Loucy (cell line): Measurements from ENCODE around the gene KRTAP10-11.

Experiments
- H2AFZ ChIP-seq: fragments of 200-600 bp; sonication (generic); 2 replicates; pipeline ENCODE4 v1.6.0; 2016; ENCODE audit warnings: antibody characterized with exemption, mild to moderate bottlenecking, low read length, moderate library complexity
- H3F3A ChIP-seq: fragments of 200-600 bp; 2 replicates; pipeline ENCODE4 v1.6.0; 2016; ENCODE audit warnings: antibody characterized with exemption, low read depth, mild to moderate bottlenecking
- H3K27me3 ChIP-seq: fragments of 200-600 bp; sonication (generic); 2 replicates; pipeline ENCODE4 v1.6.1; 2014; ENCODE audit warnings: low read length, mild to moderate bottlenecking; ENCODE audit not compliant: insufficient read depth, poor library complexity, severe bottlenecking
- H3K36me3 ChIP-seq: fragments of 200-600 bp; sonication (generic); 2 replicates; pipeline ENCODE4 v1.6.1; 2016; ENCODE audit warnings: low read length; ENCODE audit not compliant: insufficient read depth
- H3K4me1 ChIP-seq: fragments of 200-600 bp; sonication (generic); 2 replicates; pipeline ENCODE4 v1.5.1; 2014; ENCODE audit warnings: low read length, mild to moderate bottlenecking; ENCODE audit not compliant: insufficient read depth, poor library complexity, severe bottlenecking
- H3K4me2 ChIP-seq: fragments of 200-600 bp; sonication (generic); 2 replicates; pipeline ENCODE4 v1.6.0; 2014; ENCODE audit warnings: antibody characterized with exemption, low read length, low read depth, mild to moderate bottlenecking; ENCODE audit not compliant: poor library complexity, severe bottlenecking
- H3K4me3 ChIP-seq: fragments of 200-600 bp; sonication (generic); 2 replicates; pipeline ENCODE4 v1.5.1; 2014; ENCODE audit warnings: low read length, mild to moderate bottlenecking, mixed read lengths; ENCODE audit not compliant: poor library complexity, severe bottlenecking
- H3K79me2 ChIP-seq: fragments of 200-600 bp; sonication (generic); 2 replicates; pipeline ENCODE4 v1.6.1; 2014; ENCODE audit warnings: low read length; ENCODE audit not compliant: insufficient read depth
- H3K9ac ChIP-seq: fragments of 200-600 bp; sonication (generic); 2 replicates; pipeline ENCODE4 v1.6.0; 2014; ENCODE audit warnings: mild to moderate bottlenecking, low read depth, low read length, moderate library complexity; ENCODE audit not compliant: poor library complexity, severe bottlenecking
- H3K9me2 ChIP-seq: fragments of 200-600 bp; sonication (generic); replicated peaks from 2 replicates; pipeline ENCODE4 v1.6.1; 2016; ENCODE audit warnings: low read depth, low read length, mixed read lengths
- H3K9me3 ChIP-seq: fragments of 200-600 bp; sonication (generic); 2 replicates; pipeline ENCODE4 v1.6.1; 2014; ENCODE audit warnings: mild to moderate bottlenecking, antibody characterized with exemption, low read length, low read depth; ENCODE audit not compliant: insufficient read depth
- H4K20me1 ChIP-seq: fragments of 200-600 bp; sonication (generic); 2 replicates; pipeline ENCODE4 v1.6.0; 2014; ENCODE audit warnings: antibody characterized with exemption, low read length, mild to moderate bottlenecking; ENCODE audit not compliant: insufficient read depth, poor library complexity, severe bottlenecking
- CTCF ChIP-seq: fragments of 200-600 bp; sonication (generic); conservative IDR thresholded peaks from 2 replicates; pipeline ENCODE4 v1.5.1; 2014; ENCODE audit warnings: mild to moderate bottlenecking, antibody characterized with exemption, low read length
- EZH2phosphoT487 ChIP-seq: fragments of 200-600 bp; IDR thresholded peaks from 2 replicates; pipeline ENCODE4 v1.6.1; 2018; ENCODE audit warnings: antibody characterized with exemption, mild to moderate bottlenecking, moderate library complexity, borderline replicate concordance

Gene KRTAP10-11

GRCh38 chr21:44671911-44672310 is 25.7 kb downstream of the KRTAP10-11 start:
- TF ChIP-seq EZH2phosphoT487, result no peak
- TF ChIP-seq CTCF, result no peak
- H3K4me2 ChIP-seq, result no peak overlapping the region
- H3F3A ChIP-seq, result no peaks in the 10 kb centered on the region
- no peak overlapping the region for H3K4me3 ChIP-seq
- no peak overlapping the region for H2AFZ ChIP-seq
- no peaks in the 10 kb centered on the region for H3K4me1 ChIP-seq
- no peaks in the 10 kb centered on the region for H3K79me2 ChIP-seq
- no peaks in the 10 kb centered on the region for H3K36me3 ChIP-seq
- peaks cover 6% of the 10 kb centered on the region; the same call in 1 of the 2 replicates for H3K9me3 ChIP-seq
- H3K9ac ChIP-seq, result no peak overlapping the region
- H3K27me3 ChIP-seq, result no peaks in the 10 kb centered on the region
- H4K20me1 ChIP-seq, result no peaks in the 10 kb centered on the region
- H3K9me2 ChIP-seq, result no peaks in the 10 kb centered on the region

- Histone ChIP-seq H4K20me1 (no peaks in the 10 kb centered on the region), H3K27me3 (no peaks in the 10 kb centered on the region), H3K4me3 (no peak overlapping the region), H3K9me3 (no peaks in the 10 kb centered on the region), H3K79me2 (no peaks in the 10 kb centered on the region), H3K9me2 (no peaks in the 10 kb centered on the region), H3K4me2 (no peak overlapping the region), H3F3A (no peaks in the 10 kb centered on the region), H3K9ac (no peak overlapping the region), H3K4me1 (no peaks in the 10 kb centered on the region), H3K36me3 (no peaks in the 10 kb centered on the region), H2AFZ (no peak overlapping the region)
- TF ChIP-seq CTCF (no peak), EZH2phosphoT487 (no peak)
Measured at GRCh38 chr21:44677881-44678280, 31.7 kb downstream of the KRTAP10-11 start.

- Histone ChIP-seq H3K9me2 (no peaks in the 10 kb centered on the region), H3K9me3 (no peaks in the 10 kb centered on the region), H3K4me2 (no peak overlapping the region), H3K79me2 (no peaks in the 10 kb centered on the region), H3K4me3 (no peak overlapping the region), H3K4me1 (no peaks in the 10 kb centered on the region), H2AFZ (no peak overlapping the region), H3K36me3 (no peaks in the 10 kb centered on the region), H3F3A (no peaks in the 10 kb centered on the region), H3K27me3 (no peaks in the 10 kb centered on the region), H4K20me1 (no peaks in the 10 kb centered on the region), H3K9ac (no peak overlapping the region)
- TF ChIP-seq CTCF (no peak), EZH2phosphoT487 (no peak)
Measured at GRCh38 chr21:44681152-44681551, 34.9 kb downstream of the KRTAP10-11 start.
